ENCODE data around the gene NEDD4L.

GRCh38 chr18:58057291-58057965, 13.4 kb downstream of the NEDD4L start:
- no peak for TF ChIP-seq CTCF (IDR thresholded peaks at IDR 0.05)
- TF ChIP-seq EP300 (IDR thresholded peaks at IDR 0.05), result no peak
- TF ChIP-seq POLR2AphosphoS5 (IDR thresholded peaks at IDR 0.05), result no peak
- TF ChIP-seq POLR2A (IDR thresholded peaks at IDR 0.05; ENCODE audit: low read depth), result no peak

All from esophagus muscularis mucosa (tissue), 4 donors.